Activated CD4-positive, alpha-beta T cell treated with anti-CD3 and anti-CD28 coated beads, Interleukin-2, amount 50 U/mL, for 4 hours (primary cell): Measurements from ENCODE around the gene NIPAL4.

Experiments
- DNase-seq, 2 experiments: peaks; one replicate each; pipeline ENCODE4 v3.0.0-alpha.2; 2020

Gene NIPAL4

GRCh38 chr5:157518963-157519362, 59.0 kb downstream of the NIPAL4 start:
- DNase-seq: no peak

- DNase-seq: no peak
Measured at GRCh38 chr5:157519579-157520253, 59.7 kb downstream of the NIPAL4 start.

GRCh38 chr5:157520911-157521703, 61.1 kb downstream of the NIPAL4 start:
- DNase-seq: no peak

GRCh38 chr5:157521704-157522029, 61.7 kb downstream of the NIPAL4 start:
- DNase-seq: no peak

- no peak for DNase-seq
Measured at GRCh38 chr5:157523976-157524375, 64.0 kb downstream of the NIPAL4 start.
